GM20000 (cell line): ENCODE data around the gene XRCC4.
"Not testable (repeated sequence)": the region's sequence is repeated elsewhere in the genome, so short reads cannot be mapped to it uniquely, and the experiment has no call there.

Experiments
- DNase-seq: peaks from one replicate; pipeline ENCODE4 v3.0.0; 2012; ENCODE audit warnings: low spot score
- CTCF ChIP-seq: IDR thresholded peaks from 2 replicates; pipeline ENCODE4 v1.5.1; 2012; ENCODE audit warnings: mild to moderate bottlenecking, control low read depth; ENCODE audit errors: extremely low read depth, missing control alignments

Gene XRCC4

GRCh38 chr5:83050723-83051340 lies 26.5 kb upstream of the XRCC4 start:
- TF ChIP-seq CTCF, result no peak
- DNase-seq, result no peak

GRCh38 chr5:83055166-83055565 lies 22.2 kb upstream of the XRCC4 start:
- no peak for TF ChIP-seq CTCF
- DNase-seq, result no peak

GRCh38 chr5:83058726-83059125 lies 18.6 kb upstream of the XRCC4 start:
- no peak for DNase-seq
- TF ChIP-seq CTCF, result no peak

GRCh38 chr5:83059341-83059740 lies 18.0 kb upstream of the XRCC4 start:
- TF ChIP-seq CTCF, result no peak
- no peak for DNase-seq

GRCh38 chr5:83066548-83067110 lies 10.7 kb upstream of the XRCC4 start:
- TF ChIP-seq CTCF, result no peak
- no peak for DNase-seq

- DNase-seq, result not testable (repeated sequence)
These were observed 10.0 kb upstream of the XRCC4 start for GRCh38 chr5:83067377-83067776.

- no peak for TF ChIP-seq CTCF
These were observed 8.1 kb upstream of the XRCC4 start for GRCh38 chr5:83069096-83069799.

More at GRCh38 chr5:83069096-83069799, 8.1 kb upstream of the XRCC4 start:
- DNase-seq, result no peak
